Astrocyte (in vitro differentiated cells and primary cell): ENCODE data around the gene BCR. TPM values are rescaled to one million over a fixed set of nuclear protein-coding genes. Genes with fewer than 3 reads are reported as not detected.

ENCODE experiments used
- DNase-seq: peaks from one replicate; pipeline ENCODE4 v3.0.0-alpha.2; 2010; ENCODE audit warnings: low read depth
- FAIRE-seq: peaks from 2 replicates; lab custom pipeline; 2011; peaks lifted over from hg19 to GRCh38; lab: Jason Lieb, UNC
- H2AFZ ChIP-seq: 2 replicates; pipeline ENCODE4 v1.6.0; 2012; ENCODE audit warnings: low read depth, low read length, inconsistent platforms
- H3K27ac ChIP-seq: 2 replicates; pipeline ENCODE4 v1.5.1; 2011; ENCODE audit warnings: low read depth, low read length, inconsistent platforms
- H3K27me3 ChIP-seq: 2 replicates; pipeline ENCODE4 v1.6.0; 2011; ENCODE audit warnings: low read length, inconsistent platforms; ENCODE audit not compliant: insufficient read depth
- H3K36me3 ChIP-seq: 2 replicates; pipeline ENCODE4 v1.5.1; 2011; ENCODE audit warnings: low read length, inconsistent platforms; ENCODE audit not compliant: insufficient read depth
- H3K4me1 ChIP-seq: 2 replicates; pipeline ENCODE4 v1.5.1; 2011; ENCODE audit warnings: low read length, inconsistent platforms; ENCODE audit not compliant: insufficient read depth
- H3K4me2 ChIP-seq: 2 replicates; pipeline ENCODE4 v1.6.0; 2012; ENCODE audit warnings: low read length, inconsistent platforms
- H3K4me3 ChIP-seq: 2 replicates; pipeline ENCODE4 v1.5.1; 2011; ENCODE audit warnings: low read depth, mild to moderate bottlenecking, low read length, inconsistent platforms; ENCODE audit not compliant: insufficient read depth
- H3K79me2 ChIP-seq: 2 replicates; pipeline ENCODE4 v1.6.0; 2012; ENCODE audit warnings: mild to moderate bottlenecking, low read length, inconsistent platforms; ENCODE audit not compliant: insufficient read depth
- H3K9ac ChIP-seq: 2 replicates; pipeline ENCODE4 v1.6.0; 2012; ENCODE audit warnings: mild to moderate bottlenecking, low read length, inconsistent platforms
- H3K9me3 ChIP-seq: 2 replicates; pipeline ENCODE4 v1.5.1; 2012; ENCODE audit warnings: low read depth, mild to moderate bottlenecking, low read length, inconsistent platforms; ENCODE audit not compliant: insufficient read depth
- H4K20me1 ChIP-seq: 2 replicates; pipeline ENCODE4 v1.6.0; 2012; ENCODE audit warnings: low read length, inconsistent platforms; ENCODE audit not compliant: insufficient read depth
- H3K27ac Mint-ChIP-seq: one replicate; pipeline ENCODE4 v1.8.0; 2021; ENCODE audit warnings: mild to moderate bottlenecking, mixed read lengths; ENCODE audit not compliant: unreplicated experiment
- H3K27me3 Mint-ChIP-seq: one replicate; pipeline ENCODE4 v1.8.0; 2021; ENCODE audit warnings: low read depth, mixed read lengths; ENCODE audit not compliant: unreplicated experiment
- H3K36me3 Mint-ChIP-seq: one replicate; pipeline ENCODE4 v1.8.0; 2021; ENCODE audit warnings: low read depth, mixed read lengths; ENCODE audit not compliant: unreplicated experiment
- H3K4me1 Mint-ChIP-seq: one replicate; pipeline ENCODE4 v1.8.0; 2021; ENCODE audit warnings: low read depth, mixed read lengths; ENCODE audit not compliant: unreplicated experiment
- H3K4me3 Mint-ChIP-seq: one replicate; pipeline ENCODE4 v1.8.0; 2021; ENCODE audit warnings: mild to moderate bottlenecking, moderate library complexity, mixed read lengths; ENCODE audit not compliant: unreplicated experiment
- H3K9me3 Mint-ChIP-seq: one replicate; pipeline ENCODE4 v1.8.0; 2021; ENCODE audit warnings: mild to moderate bottlenecking, mixed read lengths; ENCODE audit not compliant: unreplicated experiment
- CTCF ChIP-seq: IDR thresholded peaks from 2 replicates; pipeline ENCODE4 v1.5.1; 2011; ENCODE audit warnings: low read depth, mild to moderate bottlenecking, inconsistent platforms, low read length, moderate library complexity; ENCODE audit not compliant: insufficient read depth
- EZH2 ChIP-seq: IDR thresholded peaks from 2 replicates; pipeline ENCODE4 v1.6.1; 2012; ENCODE audit warnings: mild to moderate bottlenecking, low read length, inconsistent platforms; ENCODE audit not compliant: insufficient read depth
- total RNA-seq: library from RNA; stranded (reverse); gene quantifications from 2 replicates; pipeline ENCODE4 v1.2.1, GENCODE V29; 2021

Gene BCR
- total RNA-seq, 1 donor from 2014 or later: 48.9 TPM

DNA sequence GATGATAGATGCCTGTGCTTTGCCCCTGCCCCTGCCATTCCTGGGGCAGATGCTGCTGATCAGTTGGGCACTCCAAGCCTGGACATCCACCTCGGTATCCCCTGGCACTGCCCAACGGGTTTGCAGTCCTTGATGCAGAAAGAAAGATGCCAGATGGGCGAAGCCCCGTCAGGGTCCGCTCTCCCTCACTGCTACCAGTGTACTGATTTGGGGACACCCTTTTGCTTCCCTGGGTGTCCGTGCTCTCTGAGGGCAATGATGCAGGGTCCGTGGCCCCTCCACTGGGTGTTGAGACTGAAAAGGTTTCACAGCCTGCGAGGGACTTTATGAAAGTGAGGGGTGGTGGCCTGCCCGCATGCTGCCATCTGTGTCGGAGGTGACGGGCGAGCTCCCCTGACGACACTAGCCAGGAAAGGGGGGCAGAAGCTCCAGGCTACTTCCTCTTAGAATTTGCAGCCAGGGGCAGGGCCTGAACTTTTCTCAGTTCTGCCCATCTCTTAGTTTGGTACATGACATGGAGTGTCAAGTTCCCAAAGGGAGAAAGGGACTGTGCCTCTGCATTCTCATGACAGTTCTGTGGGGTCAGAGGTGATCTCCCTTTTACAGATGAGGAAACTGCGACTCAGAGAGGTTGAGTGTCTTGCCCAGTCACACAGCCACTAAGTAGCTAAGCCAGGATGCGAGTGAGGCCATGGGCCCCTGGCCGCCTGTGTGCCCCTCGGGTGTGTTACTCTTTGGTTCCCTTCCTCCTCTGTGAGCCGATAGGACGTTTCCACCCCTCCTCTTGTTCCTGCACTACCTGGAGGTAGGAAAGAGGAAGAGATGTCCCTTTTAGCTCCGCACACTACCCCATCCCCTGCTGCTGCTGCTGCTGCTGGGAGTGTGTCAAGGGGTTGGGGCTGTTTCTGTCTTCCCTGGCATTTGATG, 96.6 kb downstream of the BCR start:
- H3K4me3 Mint-ChIP-seq: no peak overlapping the region

GRCh38 chr22:23277583-23278295, 97.4 kb downstream of the BCR start:
- peaks cover 22% of the 10 kb centered on the region for H3K36me3 Mint-ChIP-seq
- Histone ChIP-seq H3K79me2 (no peaks in the 10 kb centered on the region), H4K20me1 (peaks cover 11% of the 10 kb centered on the region), H3K4me2 (no peak overlapping the region), H2AFZ (no peak overlapping the region), H3K27me3 (no peaks in the 10 kb centered on the region), H3K4me1 (peaks cover 15% of the 10 kb centered on the region), H3K9ac (no peak overlapping the region), H3K36me3 (peaks cover 3% of the 10 kb centered on the region), H3K4me3 (no peak overlapping the region), H3K27ac (no peak overlapping the region), H3K9me3 (no peaks in the 10 kb centered on the region)
- DNase-seq (no peak), FAIRE-seq (no peak)
- no peaks in the 10 kb centered on the region for H3K27me3 Mint-ChIP-seq
- no peak overlapping the region for H3K4me3 Mint-ChIP-seq
- TF ChIP-seq EZH2: no peak
- no peak for TF ChIP-seq CTCF
- no peaks in the 10 kb centered on the region for H3K9me3 Mint-ChIP-seq
- no peak overlapping the region for H3K27ac Mint-ChIP-seq
- H3K4me1 Mint-ChIP-seq: peaks cover 5% of the 10 kb centered on the region

More for the DNA sequence above, 96.6 kb downstream of the BCR start:
- Histone ChIP-seq H2AFZ (no peak overlapping the region), H3K4me1 (peaks cover 7% of the 10 kb centered on the region), H3K36me3 (peaks cover 3% of the 10 kb centered on the region), H3K27me3 (no peaks in the 10 kb centered on the region), H3K4me3 (no peak overlapping the region), H4K20me1 (peaks cover 11% of the 10 kb centered on the region), H3K4me2 (no peak overlapping the region), H3K9ac (no peak overlapping the region), H3K9me3 (no peaks in the 10 kb centered on the region), H3K79me2 (no peaks in the 10 kb centered on the region), H3K27ac (no peak overlapping the region)
- H3K36me3 Mint-ChIP-seq: peaks cover 22% of the 10 kb centered on the region
- FAIRE-seq: no peak
- DNase-seq: no peak
- H3K27me3 Mint-ChIP-seq: no peaks in the 10 kb centered on the region
- H3K4me1 Mint-ChIP-seq: peaks cover 5% of the 10 kb centered on the region
- TF ChIP-seq EZH2 (no peak), CTCF (no peak)
- H3K9me3 Mint-ChIP-seq: no peaks in the 10 kb centered on the region
- H3K27ac Mint-ChIP-seq: no peak overlapping the region
